HG03354 (cell line): ENCODE measurements around the gene CCIN.
A peak's percentile ranks its signal among the peaks of the same experiment; 100 is the strongest.
"Not testable (repeated sequence)": the region's sequence is repeated elsewhere in the genome, so short reads cannot be mapped to it uniquely, and the experiment has no call there.

ENCODE experiments used
- ATAC-seq: cut with Tn5 transposase; IDR thresholded peaks from one replicate; pipeline ENCODE4 v1.9.1; 2021; ENCODE audit warnings: mild to moderate bottlenecking; ENCODE audit not compliant: unreplicated experiment, poor library complexity, severe bottlenecking

The CCIN gene

GRCh38 chr9:36180243-36180642 lies 11.1 kb downstream of the CCIN start:
- not testable (repeated sequence) for ATAC-seq

- no peak for ATAC-seq
These were observed 18.2 kb downstream of the CCIN start for GRCh38 chr9:36187414-36187813.

GRCh38 chr9:36188212-36188611 lies 19.0 kb downstream of the CCIN start:
- ATAC-seq = no peak

- no peak for ATAC-seq
These were observed 20.8 kb downstream of the CCIN start for GRCh38 chr9:36189976-36190375.

- ATAC-seq = peak; percentile 98
These were observed 21.5 kb downstream of the CCIN start, which contains the start of gene CLTA for GRCh38 chr9:36190388-36191289. Gene CLTA, plus strand, starts transcription at chr9:36190921. Its CDS starts 136 bp downstream, at chr9:36191057.

- peak; percentile 24 for ATAC-seq
These were observed 22.1 kb downstream of the CCIN start for GRCh38 chr9:36191290-36191645.

- ATAC-seq = no peak
These were observed 22.5 kb downstream of the CCIN start for GRCh38 chr9:36191686-36192085.

- ATAC-seq = no peak
These were observed 23.0 kb downstream of the CCIN start for GRCh38 chr9:36192196-36192595.

GRCh38 chr9:36193023-36193422 lies 23.8 kb downstream of the CCIN start:
- no peak for ATAC-seq

- ATAC-seq = no peak
These were observed 25.3 kb downstream of the CCIN start for GRCh38 chr9:36194326-36195000.

- ATAC-seq = no peak
These were observed 35.8 kb downstream of the CCIN start for GRCh38 chr9:36204906-36205547.

- ATAC-seq = no peak
These were observed 37.8 kb downstream of the CCIN start for GRCh38 chr9:36207016-36207415.

GRCh38 chr9:36207546-36208012 lies 38.4 kb downstream of the CCIN start:
- ATAC-seq = no peak

- no peak for ATAC-seq
These were observed 39.5 kb downstream of the CCIN start for GRCh38 chr9:36208521-36209253.

GRCh38 chr9:36210722-36211121 lies 41.5 kb downstream of the CCIN start:
- ATAC-seq = no peak

GRCh38 chr9:36211510-36211909 lies 42.3 kb downstream of the CCIN start:
- ATAC-seq = no peak

- ATAC-seq = no peak
These were observed 44.2 kb downstream of the CCIN start for GRCh38 chr9:36213387-36213786.

- no peak for ATAC-seq
These were observed 44.8 kb downstream of the CCIN start for GRCh38 chr9:36213989-36214388.

GRCh38 chr9:36214571-36214970 lies 45.4 kb downstream of the CCIN start:
- no peak for ATAC-seq
